ENCODE measurements around the gene ARRDC3.

DNA sequence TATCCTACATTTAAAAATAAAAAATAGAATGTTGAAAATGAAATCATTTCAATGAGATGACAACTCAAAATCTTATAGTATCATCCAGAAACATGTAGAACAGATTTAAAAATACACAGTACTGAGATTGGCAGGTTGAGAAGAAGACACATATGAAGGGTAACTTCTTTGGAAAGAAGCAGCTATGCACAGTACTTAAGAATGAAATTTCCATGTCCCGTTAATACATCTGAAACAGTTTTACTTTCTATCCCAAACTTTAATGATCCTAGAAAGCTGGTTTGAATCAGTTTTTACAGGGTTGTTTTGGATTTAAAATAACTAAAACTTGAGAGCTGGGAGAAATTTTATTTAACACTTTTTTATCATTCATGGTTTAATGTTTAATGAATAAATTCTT is 36.0 kb upstream of the ARRDC3 start:
- TF ChIP-seq TAF1 (IDR thresholded peaks at IDR 0.05; ENCODE audit: borderline replicate concordance, insufficient read depth, low read length) (no peak), POLR2AphosphoS5 (IDR thresholded peaks at IDR 0.05; ENCODE audit: low read depth, low read length) (no peak)
- TF ChIP-seq, protein P1, sequence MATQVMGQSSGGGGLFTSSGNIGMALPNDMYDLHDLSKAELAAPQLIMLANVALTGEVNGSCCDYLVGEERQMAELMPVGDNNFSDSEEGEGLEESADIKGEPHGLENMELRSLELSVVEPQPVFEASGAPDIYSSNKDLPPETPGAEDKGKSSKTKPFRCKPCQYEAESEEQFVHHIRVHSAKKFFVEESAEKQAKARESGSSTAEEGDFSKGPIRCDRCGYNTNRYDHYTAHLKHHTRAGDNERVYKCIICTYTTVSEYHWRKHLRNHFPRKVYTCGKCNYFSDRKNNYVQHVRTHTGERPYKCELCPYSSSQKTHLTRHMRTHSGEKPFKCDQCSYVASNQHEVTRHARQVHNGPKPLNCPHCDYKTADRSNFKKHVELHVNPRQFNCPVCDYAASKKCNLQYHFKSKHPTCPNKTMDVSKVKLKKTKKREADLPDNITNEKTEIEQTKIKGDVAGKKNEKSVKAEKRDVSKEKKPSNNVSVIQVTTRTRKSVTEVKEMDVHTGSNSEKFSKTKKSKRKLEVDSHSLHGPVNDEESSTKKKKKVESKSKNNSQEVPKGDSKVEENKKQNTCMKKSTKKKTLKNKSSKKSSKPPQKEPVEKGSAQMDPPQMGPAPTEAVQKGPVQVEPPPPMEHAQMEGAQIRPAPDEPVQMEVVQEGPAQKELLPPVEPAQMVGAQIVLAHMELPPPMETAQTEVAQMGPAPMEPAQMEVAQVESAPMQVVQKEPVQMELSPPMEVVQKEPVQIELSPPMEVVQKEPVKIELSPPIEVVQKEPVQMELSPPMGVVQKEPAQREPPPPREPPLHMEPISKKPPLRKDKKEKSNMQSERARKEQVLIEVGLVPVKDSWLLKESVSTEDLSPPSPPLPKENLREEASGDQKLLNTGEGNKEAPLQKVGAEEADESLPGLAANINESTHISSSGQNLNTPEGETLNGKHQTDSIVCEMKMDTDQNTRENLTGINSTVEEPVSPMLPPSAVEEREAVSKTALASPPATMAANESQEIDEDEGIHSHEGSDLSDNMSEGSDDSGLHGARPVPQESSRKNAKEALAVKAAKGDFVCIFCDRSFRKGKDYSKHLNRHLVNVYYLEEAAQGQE (IDR thresholded peaks at IDR 0.05; ENCODE audit: insufficient read depth in 1 of 2, low read depth in 2 of 2, low read length in 2 of 2): no peak
